ENCODE results near the gene HS3ST5.

DNA sequence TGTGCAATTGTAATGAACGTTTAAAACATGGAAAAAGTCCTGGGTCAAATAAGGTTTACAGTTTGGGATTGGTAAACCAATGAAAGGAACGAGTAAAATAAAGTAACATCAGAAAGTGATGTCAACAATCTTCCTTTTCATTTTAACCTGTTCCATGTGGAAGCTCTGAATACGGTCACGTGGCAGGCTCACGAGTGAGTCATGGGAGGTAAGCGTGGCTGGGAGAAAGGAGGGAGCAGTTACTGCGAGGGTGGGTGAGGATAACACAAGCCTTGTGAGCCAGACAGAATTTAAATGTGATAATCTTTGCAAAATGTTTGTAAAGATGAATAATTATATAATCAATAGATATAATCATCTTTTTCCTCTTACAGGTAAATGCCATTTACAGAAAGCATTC, 200.6 kb downstream of the HS3ST5 start:
- TF ChIP-seq, protein P1, sequence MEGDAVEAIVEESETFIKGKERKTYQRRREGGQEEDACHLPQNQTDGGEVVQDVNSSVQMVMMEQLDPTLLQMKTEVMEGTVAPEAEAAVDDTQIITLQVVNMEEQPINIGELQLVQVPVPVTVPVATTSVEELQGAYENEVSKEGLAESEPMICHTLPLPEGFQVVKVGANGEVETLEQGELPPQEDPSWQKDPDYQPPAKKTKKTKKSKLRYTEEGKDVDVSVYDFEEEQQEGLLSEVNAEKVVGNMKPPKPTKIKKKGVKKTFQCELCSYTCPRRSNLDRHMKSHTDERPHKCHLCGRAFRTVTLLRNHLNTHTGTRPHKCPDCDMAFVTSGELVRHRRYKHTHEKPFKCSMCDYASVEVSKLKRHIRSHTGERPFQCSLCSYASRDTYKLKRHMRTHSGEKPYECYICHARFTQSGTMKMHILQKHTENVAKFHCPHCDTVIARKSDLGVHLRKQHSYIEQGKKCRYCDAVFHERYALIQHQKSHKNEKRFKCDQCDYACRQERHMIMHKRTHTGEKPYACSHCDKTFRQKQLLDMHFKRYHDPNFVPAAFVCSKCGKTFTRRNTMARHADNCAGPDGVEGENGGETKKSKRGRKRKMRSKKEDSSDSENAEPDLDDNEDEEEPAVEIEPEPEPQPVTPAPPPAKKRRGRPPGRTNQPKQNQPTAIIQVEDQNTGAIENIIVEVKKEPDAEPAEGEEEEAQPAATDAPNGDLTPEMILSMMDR (IDR thresholded peaks at IDR 0.05), result no peak
- no peak for TF ChIP-seq POLR2A (IDR thresholded peaks at IDR 0.05)
